Measurements from ENCODE around the gene NR2F1-AS1.

Gene NR2F1-AS1

DNA sequence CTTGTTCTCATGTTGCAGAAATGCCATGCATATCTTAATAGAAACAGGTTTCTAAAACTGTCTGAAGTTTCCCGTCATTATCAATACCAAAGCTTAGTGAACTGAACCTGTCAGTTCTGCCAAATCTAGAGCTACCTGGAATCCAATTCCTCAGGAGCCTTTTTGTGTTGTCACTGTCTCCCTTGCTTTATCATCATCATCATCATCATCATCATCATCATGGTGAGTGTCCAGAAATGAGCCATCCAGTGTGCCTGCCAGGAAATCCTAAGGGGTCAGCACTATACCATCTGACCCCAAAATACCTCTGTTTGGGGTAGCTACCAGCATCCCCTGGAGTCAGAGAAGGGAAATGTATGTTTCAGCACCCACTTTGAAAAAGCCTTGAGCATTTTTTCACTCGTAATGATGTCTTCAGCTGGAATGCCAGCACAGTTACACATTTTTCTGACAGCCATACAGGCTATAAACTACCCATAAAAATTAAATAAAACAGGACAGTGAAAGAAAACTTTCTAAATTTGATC is 150.3 kb downstream of the NR2F1-AS1 start:
- H3K36me3 ChIP-seq (ENCODE audit: control insufficient read depth in 1 of 2, insufficient read depth in 2 of 2, low read length in 2 of 2) = no peaks in the 10 kb centered on the region
- H3K9me3 ChIP-seq (ENCODE audit: control insufficient read depth in 1 of 2, low read length in 2 of 2) = no peaks in the 10 kb centered on the region
- no peak overlapping the region for H3K4me3 ChIP-seq (ENCODE audit: low read depth in 1 of 2, low read length in 2 of 2)
- H3K4me1 ChIP-seq (ENCODE audit: control insufficient read depth in 1 of 2, insufficient read depth in 2 of 2, low read length in 2 of 2) = peaks cover 0 to 3% of the 10 kb centered on the region in 2 donors
- H3K27ac ChIP-seq (ENCODE audit: low read length) = no peak overlapping the region
- H3K27me3 ChIP-seq (ENCODE audit: low read depth, low read length) = no peaks in the 10 kb centered on the region

DNA sequence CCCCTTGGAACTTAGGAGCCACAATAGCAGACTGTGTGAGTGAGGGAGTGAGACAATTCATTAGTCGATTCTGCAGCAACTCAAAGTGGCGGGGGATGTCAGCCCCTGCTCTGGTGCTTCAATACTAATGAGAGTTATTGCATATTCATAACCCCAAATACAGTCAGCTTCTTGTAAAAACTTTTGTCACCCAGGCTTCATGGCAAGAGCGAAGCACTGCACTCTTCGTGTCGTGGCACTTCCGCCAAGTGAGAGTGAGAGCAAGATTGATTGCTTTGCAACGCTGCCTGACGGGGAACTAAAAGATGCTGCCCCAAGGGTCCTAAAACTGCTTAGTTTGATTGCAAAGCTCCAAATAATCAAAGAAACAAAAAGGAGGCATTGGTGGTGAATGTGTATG is 150.9 kb downstream of the NR2F1-AS1 start:
- H3K9me3 ChIP-seq (ENCODE audit: control insufficient read depth in 1 of 2, low read length in 2 of 2) = no peaks in the 10 kb centered on the region
- H3K27ac ChIP-seq (ENCODE audit: low read length) = no peak overlapping the region

DNA sequence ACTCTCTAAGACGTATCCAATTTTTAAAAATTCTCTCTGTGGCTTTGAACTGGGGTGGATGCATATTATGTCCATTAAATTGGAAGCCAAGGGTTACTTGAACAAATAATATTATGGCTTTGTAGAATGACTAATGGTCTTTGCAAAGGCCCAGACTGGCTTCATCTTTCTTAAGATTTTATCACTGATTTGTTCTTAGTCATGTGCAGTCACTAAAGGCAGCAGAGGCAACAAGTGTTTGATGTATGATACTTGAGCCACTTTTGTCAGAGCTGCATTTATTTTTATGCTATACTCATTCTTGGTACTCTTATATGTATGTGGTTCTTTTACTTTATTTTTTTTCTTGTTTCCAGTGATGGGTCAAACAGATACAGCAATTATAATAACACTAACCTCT is 152.2 kb downstream of the NR2F1-AS1 start:
- Histone ChIP-seq H3K27me3 (ENCODE audit: low read depth, low read length) (no peaks in the 10 kb centered on the region), H3K4me3 (ENCODE audit: low read depth in 1 of 2, low read length in 2 of 2) (no peak overlapping the region), H3K36me3 (ENCODE audit: control insufficient read depth in 1 of 2, insufficient read depth in 2 of 2, low read length in 2 of 2) (no peaks in the 10 kb centered on the region), H3K4me1 (ENCODE audit: control insufficient read depth in 1 of 2, insufficient read depth in 2 of 2, low read length in 2 of 2) (peaks cover 0 to 3% of the 10 kb centered on the region in 2 donors), H3K9me3 (ENCODE audit: control insufficient read depth in 1 of 2, low read length in 2 of 2) (no peaks in the 10 kb centered on the region), H3K27ac (ENCODE audit: low read length) (no peak overlapping the region)

More for the DNA sequence above, 150.9 kb downstream of the NR2F1-AS1 start:
- Histone ChIP-seq H3K36me3 (ENCODE audit: control insufficient read depth in 1 of 2, insufficient read depth in 2 of 2, low read length in 2 of 2) (no peaks in the 10 kb centered on the region), H3K27me3 (ENCODE audit: low read depth, low read length) (no peaks in the 10 kb centered on the region), H3K4me1 (ENCODE audit: control insufficient read depth in 1 of 2, insufficient read depth in 2 of 2, low read length in 2 of 2) (peaks cover 0 to 3% of the 10 kb centered on the region in 2 donors), H3K4me3 (ENCODE audit: low read depth in 1 of 2, low read length in 2 of 2) (no peak overlapping the region)

DNA sequence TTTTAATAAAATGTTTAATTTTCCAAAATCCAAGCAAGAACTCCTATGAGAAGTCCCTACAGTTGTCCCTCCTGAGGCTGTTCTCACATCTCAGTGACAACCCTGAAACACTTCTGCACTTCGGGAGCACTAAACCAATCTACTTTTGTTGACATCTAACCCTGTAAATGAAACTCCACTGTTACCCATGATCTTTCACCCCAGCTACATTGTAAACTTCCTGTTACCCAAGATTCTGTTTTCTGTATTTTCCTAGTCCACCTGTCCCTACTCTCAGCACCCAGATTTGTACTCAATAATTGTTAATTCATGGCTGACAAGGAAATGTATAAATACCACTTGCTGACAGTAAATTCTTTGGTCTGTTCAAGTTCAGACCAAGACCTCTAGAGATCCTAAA is 153.7 kb downstream of the NR2F1-AS1 start:
- Histone ChIP-seq H3K27me3 (ENCODE audit: low read depth, low read length) (no peaks in the 10 kb centered on the region), H3K4me1 (ENCODE audit: control insufficient read depth in 1 of 2, insufficient read depth in 2 of 2, low read length in 2 of 2) (peaks cover 0 to 3% of the 10 kb centered on the region in 2 donors), H3K4me3 (ENCODE audit: low read depth in 1 of 2, low read length in 2 of 2) (no peak overlapping the region), H3K27ac (ENCODE audit: low read length) (no peak overlapping the region), H3K9me3 (ENCODE audit: control insufficient read depth in 1 of 2, low read length in 2 of 2) (no peaks in the 10 kb centered on the region), H3K36me3 (ENCODE audit: control insufficient read depth in 1 of 2, insufficient read depth in 2 of 2, low read length in 2 of 2) (no peaks in the 10 kb centered on the region)

DNA sequence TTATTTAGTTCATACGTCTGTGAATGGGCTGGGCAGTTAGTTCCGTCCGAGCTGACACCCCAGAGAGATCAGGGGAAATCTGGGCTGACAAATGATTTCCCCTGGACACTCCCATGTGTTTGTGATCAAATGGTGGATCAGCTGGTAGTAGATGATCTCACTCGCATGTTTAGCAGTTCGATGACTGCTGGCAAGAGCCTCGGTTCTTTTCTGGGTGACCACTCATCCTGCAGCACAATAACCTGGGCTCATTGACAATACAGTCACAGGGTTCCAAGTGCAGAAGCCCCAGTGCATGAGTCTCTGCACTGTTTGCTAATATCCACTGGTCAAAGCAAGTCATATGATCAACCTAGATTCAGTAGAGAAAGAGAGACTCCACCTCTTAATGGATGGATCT is 155.9 kb downstream of the NR2F1-AS1 start:
- Histone ChIP-seq H3K4me3 (ENCODE audit: low read depth in 1 of 2, low read length in 2 of 2) (no peak overlapping the region), H3K4me1 (ENCODE audit: control insufficient read depth in 1 of 2, insufficient read depth in 2 of 2, low read length in 2 of 2) (peaks cover 0 to 3% of the 10 kb centered on the region in 2 donors), H3K27ac (ENCODE audit: low read length) (no peak overlapping the region), H3K36me3 (ENCODE audit: control insufficient read depth in 1 of 2, insufficient read depth in 2 of 2, low read length in 2 of 2) (no peaks in the 10 kb centered on the region), H3K27me3 (ENCODE audit: low read depth, low read length) (no peaks in the 10 kb centered on the region), H3K9me3 (ENCODE audit: control insufficient read depth in 1 of 2, low read length in 2 of 2) (no peaks in the 10 kb centered on the region)

DNA sequence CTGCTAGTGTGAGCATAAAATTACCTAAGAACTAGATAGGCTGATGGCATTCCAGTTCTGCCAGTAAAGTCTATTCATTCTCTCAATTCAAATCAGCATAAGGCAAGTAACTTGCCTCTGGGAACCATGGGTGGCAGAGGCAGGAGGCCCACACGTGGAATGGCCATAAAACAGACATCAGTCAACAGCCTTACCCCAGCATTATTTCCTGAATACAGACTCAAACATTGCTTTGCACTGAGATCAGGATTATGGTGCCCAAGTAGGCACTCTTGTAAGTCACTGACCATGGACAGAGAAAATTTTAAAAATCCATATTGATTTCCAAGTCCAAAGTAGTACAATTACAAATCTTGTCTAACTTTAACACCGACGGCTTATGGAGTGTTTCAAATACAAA is 157.7 kb downstream of the NR2F1-AS1 start:
- Histone ChIP-seq H3K27ac (ENCODE audit: low read length) (no peak overlapping the region), H3K36me3 (ENCODE audit: control insufficient read depth in 1 of 2, insufficient read depth in 2 of 2, low read length in 2 of 2) (no peaks in the 10 kb centered on the region), H3K9me3 (ENCODE audit: control insufficient read depth in 1 of 2, low read length in 2 of 2) (no peaks in the 10 kb centered on the region), H3K4me1 (ENCODE audit: control insufficient read depth in 1 of 2, insufficient read depth in 2 of 2, low read length in 2 of 2) (peaks cover 0 to 3% of the 10 kb centered on the region in 2 donors), H3K4me3 (ENCODE audit: low read depth in 1 of 2, low read length in 2 of 2) (no peak overlapping the region), H3K27me3 (ENCODE audit: low read depth, low read length) (no peaks in the 10 kb centered on the region)

DNA sequence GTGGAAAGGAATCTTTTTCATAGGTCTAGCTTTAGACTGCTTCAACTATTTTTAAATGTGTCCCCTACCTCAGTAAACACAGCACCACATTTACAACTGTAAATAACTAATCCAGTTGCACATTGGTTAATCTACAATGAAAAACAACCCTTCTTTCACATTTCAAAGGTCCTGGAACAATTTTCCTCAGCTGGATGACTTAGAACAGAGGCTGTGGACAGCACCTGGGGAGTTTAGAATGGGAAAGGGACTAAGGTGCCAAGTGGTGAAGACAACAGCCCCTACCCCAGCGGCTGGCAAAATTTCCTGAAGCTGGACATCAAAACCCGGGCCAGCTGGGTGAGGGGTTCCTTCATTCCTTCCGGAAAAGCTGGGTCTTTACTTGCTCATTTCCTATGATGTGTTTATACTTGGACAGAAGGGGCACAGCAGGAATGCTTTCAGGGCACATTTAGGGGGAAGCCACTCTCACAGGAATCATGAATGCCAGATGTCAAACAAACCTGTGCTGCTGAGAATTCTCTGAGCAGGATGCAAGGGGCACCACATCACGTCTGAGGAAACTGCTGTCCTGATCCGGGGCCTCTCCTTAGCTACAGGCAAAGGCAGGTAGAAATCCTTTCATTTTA is 158.3 kb downstream of the NR2F1-AS1 start:
- Histone ChIP-seq H3K27ac (ENCODE audit: low read length) (no peak overlapping the region), H3K9me3 (ENCODE audit: control insufficient read depth in 1 of 2, low read length in 2 of 2) (no peaks in the 10 kb centered on the region)

DNA sequence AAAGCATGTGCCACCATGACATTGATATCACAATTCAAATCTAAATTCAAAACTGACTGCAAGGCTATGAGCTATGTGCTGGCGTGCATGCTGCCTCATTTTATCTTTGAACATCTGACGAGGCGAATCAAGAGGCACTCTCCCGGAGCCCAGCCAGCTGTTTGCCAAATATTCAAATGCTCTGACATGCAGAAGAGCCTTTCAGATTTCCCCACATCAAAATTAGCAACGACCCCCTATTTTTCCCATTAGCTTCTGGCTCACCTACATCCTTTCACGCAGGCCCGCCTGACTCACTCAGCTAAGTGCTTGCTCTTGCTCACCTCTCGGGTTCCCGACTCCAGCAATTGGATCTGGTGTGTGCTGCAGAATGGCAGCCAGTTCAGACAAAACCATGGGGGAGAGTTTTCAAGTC is 159.0 kb downstream of the NR2F1-AS1 start:
- no peak overlapping the region for H3K27ac ChIP-seq (ENCODE audit: low read length)
- no peaks in the 10 kb centered on the region for H3K27me3 ChIP-seq (ENCODE audit: low read depth, low read length)
- no peak overlapping the region for H3K4me3 ChIP-seq (ENCODE audit: low read depth in 1 of 2, low read length in 2 of 2)
- H3K4me1 ChIP-seq (ENCODE audit: control insufficient read depth in 1 of 2, insufficient read depth in 2 of 2, low read length in 2 of 2) = peaks cover 0 to 3% of the 10 kb centered on the region in 2 donors
- H3K9me3 ChIP-seq (ENCODE audit: control insufficient read depth in 1 of 2, low read length in 2 of 2) = no peaks in the 10 kb centered on the region
- no peaks in the 10 kb centered on the region for H3K36me3 ChIP-seq (ENCODE audit: control insufficient read depth in 1 of 2, insufficient read depth in 2 of 2, low read length in 2 of 2)

More for the DNA sequence above, 158.3 kb downstream of the NR2F1-AS1 start:
- H3K4me1 ChIP-seq (ENCODE audit: control insufficient read depth in 1 of 2, insufficient read depth in 2 of 2, low read length in 2 of 2) = peaks cover 0 to 3% of the 10 kb centered on the region in 2 donors
- no peak overlapping the region for H3K4me3 ChIP-seq (ENCODE audit: low read depth in 1 of 2, low read length in 2 of 2)
- no peaks in the 10 kb centered on the region for H3K27me3 ChIP-seq (ENCODE audit: low read depth, low read length)
- H3K36me3 ChIP-seq (ENCODE audit: control insufficient read depth in 1 of 2, insufficient read depth in 2 of 2, low read length in 2 of 2) = no peaks in the 10 kb centered on the region

DNA sequence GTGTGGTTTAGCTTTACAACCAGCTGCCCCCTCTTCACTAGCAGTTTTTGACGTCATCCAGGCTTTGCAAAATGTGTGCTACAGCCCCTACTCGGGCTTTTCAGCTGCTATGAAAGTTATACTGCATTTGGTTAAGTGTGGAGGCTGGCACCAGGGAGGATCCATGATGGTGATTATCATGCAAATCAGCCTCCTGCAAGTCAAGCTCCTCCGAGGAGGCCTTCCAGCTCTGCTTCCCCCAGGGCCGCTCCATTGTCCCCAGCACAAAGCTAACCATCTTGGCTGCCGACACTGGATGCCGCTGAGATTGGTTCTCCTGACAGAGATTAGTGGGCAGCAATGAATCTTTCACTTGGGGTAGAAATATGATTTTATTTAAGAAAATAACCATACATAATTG is 159.6 kb downstream of the NR2F1-AS1 start:
- Histone ChIP-seq H3K9me3 (ENCODE audit: control insufficient read depth in 1 of 2, low read length in 2 of 2) (no peaks in the 10 kb centered on the region), H3K27ac (ENCODE audit: low read length) (no peak overlapping the region), H3K4me1 (ENCODE audit: control insufficient read depth in 1 of 2, insufficient read depth in 2 of 2, low read length in 2 of 2) (peaks cover 0 to 2% of the 10 kb centered on the region in 2 donors), H3K4me3 (ENCODE audit: low read depth in 1 of 2, low read length in 2 of 2) (no peak overlapping the region), H3K36me3 (ENCODE audit: control insufficient read depth in 1 of 2, insufficient read depth in 2 of 2, low read length in 2 of 2) (no peaks in the 10 kb centered on the region), H3K27me3 (ENCODE audit: low read depth, low read length) (no peaks in the 10 kb centered on the region)

DNA sequence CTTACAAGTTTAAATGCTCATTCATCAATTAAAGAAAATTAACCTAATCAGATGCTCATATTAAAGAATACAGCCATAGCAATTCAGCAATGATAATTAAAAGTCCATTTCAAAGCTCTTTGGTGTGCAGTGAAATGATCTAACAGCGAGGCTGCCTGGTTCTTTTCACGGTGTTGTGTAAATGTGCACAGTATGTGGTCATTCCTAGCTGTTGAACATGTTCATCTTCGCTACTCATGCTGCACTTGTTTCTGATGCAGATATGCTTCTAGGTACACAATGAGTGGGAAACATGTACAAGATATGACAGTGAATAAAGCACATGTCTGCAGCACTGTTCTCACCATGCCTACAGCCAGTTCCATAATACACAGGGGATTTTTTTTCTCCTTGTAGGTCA is 163.5 kb downstream of the NR2F1-AS1 start:
- Histone ChIP-seq H3K27ac (ENCODE audit: low read length) (no peak overlapping the region), H3K4me3 (ENCODE audit: low read depth in 1 of 2, low read length in 2 of 2) (no peak overlapping the region), H3K9me3 (ENCODE audit: control insufficient read depth in 1 of 2, low read length in 2 of 2) (no peaks in the 10 kb centered on the region), H3K4me1 (ENCODE audit: control insufficient read depth in 1 of 2, insufficient read depth in 2 of 2, low read length in 2 of 2) (no peaks in the 10 kb centered on the region), H3K36me3 (ENCODE audit: control insufficient read depth in 1 of 2, insufficient read depth in 2 of 2, low read length in 2 of 2) (no peaks in the 10 kb centered on the region), H3K27me3 (ENCODE audit: low read depth, low read length) (no peaks in the 10 kb centered on the region)

DNA sequence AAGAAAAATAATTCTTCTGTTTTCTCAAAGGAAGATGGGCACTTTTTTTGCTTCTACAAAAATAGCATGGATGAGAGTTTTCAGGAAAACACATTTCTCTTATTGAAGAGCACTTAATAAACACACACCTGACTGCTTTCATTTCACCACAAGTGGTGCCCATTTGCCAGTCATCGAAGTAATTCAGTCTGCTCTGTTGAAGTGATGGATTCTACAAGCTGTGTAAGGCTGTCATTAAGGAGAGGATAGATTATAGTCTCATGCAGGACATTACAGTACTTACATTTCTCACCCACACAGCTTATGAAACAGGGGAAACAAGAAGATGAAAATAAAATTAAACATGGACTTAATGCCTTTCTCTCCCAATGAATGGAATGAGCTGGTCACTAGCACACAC is 165.2 kb downstream of the NR2F1-AS1 start:
- H3K36me3 ChIP-seq (ENCODE audit: control insufficient read depth in 1 of 2, insufficient read depth in 2 of 2, low read length in 2 of 2) = no peaks in the 10 kb centered on the region
- no peaks in the 10 kb centered on the region for H3K9me3 ChIP-seq (ENCODE audit: control insufficient read depth in 1 of 2, low read length in 2 of 2)

DNA sequence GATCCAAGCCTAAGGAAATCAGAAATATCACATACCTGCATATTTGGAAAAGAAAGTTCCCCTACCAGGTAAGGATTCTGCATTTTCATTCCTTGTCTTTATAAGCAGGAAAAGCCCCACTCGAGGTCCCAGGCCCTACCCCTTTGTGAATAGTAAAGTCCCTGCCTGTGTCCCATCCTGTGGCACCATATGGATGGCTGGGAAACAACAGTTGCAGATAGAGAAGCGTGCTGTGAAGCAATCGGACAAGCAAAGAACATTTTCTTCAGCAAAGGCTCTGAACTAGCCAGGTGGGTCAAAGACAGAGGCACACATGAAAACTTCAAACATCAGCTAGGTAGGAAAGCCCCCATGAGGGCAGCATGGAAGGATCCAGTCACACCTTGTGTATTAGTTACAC is 169.3 kb downstream of the NR2F1-AS1 start:
- Histone ChIP-seq H3K36me3 (ENCODE audit: control insufficient read depth in 1 of 2, insufficient read depth in 2 of 2, low read length in 2 of 2) (no peaks in the 10 kb centered on the region), H3K9me3 (ENCODE audit: control insufficient read depth in 1 of 2, low read length in 2 of 2) (no peaks in the 10 kb centered on the region)

More for the DNA sequence above, 165.2 kb downstream of the NR2F1-AS1 start:
- Histone ChIP-seq H3K4me1 (ENCODE audit: control insufficient read depth in 1 of 2, insufficient read depth in 2 of 2, low read length in 2 of 2) (no peaks in the 10 kb centered on the region), H3K27ac (ENCODE audit: low read length) (no peak overlapping the region), H3K27me3 (ENCODE audit: low read depth, low read length) (no peaks in the 10 kb centered on the region), H3K4me3 (ENCODE audit: low read depth in 1 of 2, low read length in 2 of 2) (no peak overlapping the region)

More for the DNA sequence above, 169.3 kb downstream of the NR2F1-AS1 start:
- Histone ChIP-seq H3K4me3 (ENCODE audit: low read depth in 1 of 2, low read length in 2 of 2) (no peak overlapping the region), H3K4me1 (ENCODE audit: control insufficient read depth in 1 of 2, insufficient read depth in 2 of 2, low read length in 2 of 2) (no peaks in the 10 kb centered on the region), H3K27me3 (ENCODE audit: low read depth, low read length) (no peaks in the 10 kb centered on the region), H3K27ac (ENCODE audit: low read length) (no peak overlapping the region)
